ENCODE results near the gene LARP1B. TPM values are rescaled to one million over a fixed set of nuclear protein-coding genes. Genes with fewer than 3 reads are reported as not detected.

LARP1B gene
- total RNA-seq, 1 experiment from 2014 or later = 31.1 TPM

DNA sequence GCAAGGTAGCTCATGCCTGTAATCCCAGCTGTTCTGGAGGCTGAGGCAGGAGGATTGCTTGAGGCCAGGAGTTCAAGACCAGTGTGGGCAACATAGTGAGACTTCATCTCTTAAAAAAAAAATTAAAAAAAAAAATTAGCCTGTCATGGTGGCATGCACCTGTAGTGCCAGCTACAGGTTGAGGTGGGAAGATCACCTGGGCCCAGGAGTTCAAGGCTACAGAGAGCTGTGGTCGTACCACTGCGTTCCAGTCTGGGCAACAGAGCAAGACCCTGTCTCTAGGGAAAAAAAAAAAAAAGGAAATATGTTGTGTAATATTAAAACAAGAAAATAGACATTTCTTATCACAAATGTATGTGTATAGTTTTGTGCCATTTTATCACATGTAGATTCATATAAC, 97.8 kb downstream of the LARP1B start:
- CTCF ChIA-PET = interaction anchor here (1.5 kb wide), 1 partner anchor 90 kb away, joined by 5 read pairs; no protein-coding TSS in a partner anchor
- Histone ChIP-seq H3K4me3 (replicated peaks in 1 of 2; ENCODE audit: low read depth in 1 of 2, low read length in 2 of 2) (no peak overlapping the region), H3K9me2 (ENCODE audit: insufficient read depth) (no peaks in the 10 kb centered on the region), H3K4me2 (ENCODE audit: low read length) (no peak overlapping the region), H2AFZ (ENCODE audit: low read depth, low read length, poor library complexity, severe bottlenecking) (no peak overlapping the region), H3K9ac (ENCODE audit: low read length) (no peak overlapping the region), H3K27ac (ENCODE audit: low read depth, low read length) (no peak overlapping the region), H3K4me1 (ENCODE audit: control insufficient read depth in 1 of 2, insufficient read depth in 2 of 2, low read length in 2 of 2) (peaks cover 24 to 28% of the 10 kb centered on the region in 2 experiments), H3K36me3 (ENCODE audit: control insufficient read depth in 1 of 2, insufficient read depth in 2 of 2, low read length in 2 of 2) (no peaks in the 10 kb centered on the region), H3K79me2 (ENCODE audit: insufficient read depth, low read length) (no peaks in the 10 kb centered on the region), H4K20me1 (ENCODE audit: insufficient read depth) (no peaks in the 10 kb centered on the region), H3K9me3 (ENCODE audit: control insufficient read depth in 1 of 2, insufficient read depth in 1 of 2, low read depth in 1 of 2, low read length in 2 of 2) (no peaks in the 10 kb centered on the region), H3K27me3 (ENCODE audit: insufficient read depth, low read length) (no peaks in the 10 kb centered on the region)
- ATAC-seq (peak; percentile 46; the same call in 1 of the 2 replicates), DNase-seq (ENCODE audit: low read depth, low spot score) (no peak)
- TF ChIP-seq RAD21 (IDR thresholded peaks at IDR 0.05; ENCODE audit: low read depth) = peak; percentile 41
- TF ChIP-seq EZH2phosphoT487 (IDR thresholded peaks at IDR 0.05; ENCODE audit: borderline replicate concordance) = no peak
- TF ChIP-seq, protein P1, sequence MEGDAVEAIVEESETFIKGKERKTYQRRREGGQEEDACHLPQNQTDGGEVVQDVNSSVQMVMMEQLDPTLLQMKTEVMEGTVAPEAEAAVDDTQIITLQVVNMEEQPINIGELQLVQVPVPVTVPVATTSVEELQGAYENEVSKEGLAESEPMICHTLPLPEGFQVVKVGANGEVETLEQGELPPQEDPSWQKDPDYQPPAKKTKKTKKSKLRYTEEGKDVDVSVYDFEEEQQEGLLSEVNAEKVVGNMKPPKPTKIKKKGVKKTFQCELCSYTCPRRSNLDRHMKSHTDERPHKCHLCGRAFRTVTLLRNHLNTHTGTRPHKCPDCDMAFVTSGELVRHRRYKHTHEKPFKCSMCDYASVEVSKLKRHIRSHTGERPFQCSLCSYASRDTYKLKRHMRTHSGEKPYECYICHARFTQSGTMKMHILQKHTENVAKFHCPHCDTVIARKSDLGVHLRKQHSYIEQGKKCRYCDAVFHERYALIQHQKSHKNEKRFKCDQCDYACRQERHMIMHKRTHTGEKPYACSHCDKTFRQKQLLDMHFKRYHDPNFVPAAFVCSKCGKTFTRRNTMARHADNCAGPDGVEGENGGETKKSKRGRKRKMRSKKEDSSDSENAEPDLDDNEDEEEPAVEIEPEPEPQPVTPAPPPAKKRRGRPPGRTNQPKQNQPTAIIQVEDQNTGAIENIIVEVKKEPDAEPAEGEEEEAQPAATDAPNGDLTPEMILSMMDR (IDR thresholded peaks at IDR 0.05 in 2 of 3, conservative IDR thresholded peaks at IDR 0.05 in 1 of 3; ENCODE audit: borderline replicate concordance in 1 of 3, insufficient read depth in 1 of 3, low read depth in 2 of 3, low read length in 2 of 3) = peak in 2 of 3 experiments; percentile 30 to 33; a peak in 4 of 6 replicates
- POLR2A ChIA-PET = no interaction called here
- BruUV-seq (replicated peaks) = no TSS peak
- intact Hi-C loops (cut with micrococcal nuclease) = no loop called here
- RAD21 ChIA-PET (ENCODE audit: low non-redundant PET in 1 of 2, low total read pairs in 2 of 2, uncharacterized antibody in 2 of 2, unreplicated experiment in 2 of 2) = no interaction called here

DNA sequence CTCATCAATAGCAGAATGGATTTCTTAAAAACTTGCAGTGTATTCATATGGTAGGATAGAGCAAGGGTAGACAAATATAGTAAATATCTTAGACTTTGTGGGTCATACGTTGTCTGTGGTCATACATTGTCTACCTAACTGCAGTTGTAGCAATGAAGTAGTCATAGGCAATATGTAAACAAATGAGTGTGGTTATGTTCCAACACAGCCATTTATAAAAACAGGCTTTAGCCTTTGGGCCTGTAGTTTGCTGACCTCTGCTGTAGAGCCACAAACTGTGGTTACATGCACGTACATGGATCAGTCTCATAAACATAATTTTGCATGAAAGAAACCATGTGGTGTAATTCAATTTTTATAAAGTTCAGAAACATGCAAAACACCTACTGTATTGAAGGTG, 98.9 kb downstream of the LARP1B start:
- TF ChIP-seq POLR2A (IDR thresholded peaks at IDR 0.05; ENCODE audit: borderline replicate concordance, extremely low read depth, insufficient read depth, insufficient read length) = no peak
- TF ChIP-seq RAD21 (IDR thresholded peaks at IDR 0.05; ENCODE audit: low read depth) = 0 out of 2 replicates have a peak, but pooled peaks have one; percentile 22
- ChIA-PET CTCF (no interaction called here), RAD21 (ENCODE audit: low non-redundant PET in 1 of 2, low total read pairs in 2 of 2, uncharacterized antibody in 2 of 2, unreplicated experiment in 2 of 2) (no interaction called here), POLR2A (no interaction called here)
- Histone ChIP-seq H3K36me3 (ENCODE audit: control insufficient read depth in 1 of 2, insufficient read depth in 2 of 2, low read length in 2 of 2) (no peaks in the 10 kb centered on the region), H3K4me1 (ENCODE audit: control insufficient read depth in 1 of 2, insufficient read depth in 2 of 2, low read length in 2 of 2) (peaks cover 29 to 36% of the 10 kb centered on the region in 2 experiments), H3K4me3 (replicated peaks in 1 of 2; ENCODE audit: low read depth in 1 of 2, low read length in 2 of 2) (no peak overlapping the region), H3K9me3 (ENCODE audit: control insufficient read depth in 1 of 2, insufficient read depth in 1 of 2, low read depth in 1 of 2, low read length in 2 of 2) (no peaks in the 10 kb centered on the region), H3K4me2 (ENCODE audit: low read length) (no peak overlapping the region), H3K79me2 (ENCODE audit: insufficient read depth, low read length) (no peaks in the 10 kb centered on the region), H3K9me2 (ENCODE audit: insufficient read depth) (no peaks in the 10 kb centered on the region), H4K20me1 (ENCODE audit: insufficient read depth) (no peaks in the 10 kb centered on the region), H3K27me3 (ENCODE audit: insufficient read depth, low read length) (no peaks in the 10 kb centered on the region), H3K27ac (ENCODE audit: low read depth, low read length) (no peak overlapping the region), H2AFZ (ENCODE audit: low read depth, low read length, poor library complexity, severe bottlenecking) (no peak overlapping the region), H3K9ac (ENCODE audit: low read length) (no peak overlapping the region)
- no peak for DNase-seq (ENCODE audit: low read depth, low spot score)
- BruUV-seq (replicated peaks) = no TSS peak
- no peak for ATAC-seq
- intact Hi-C loops (cut with micrococcal nuclease) = no loop called here
